CD4-positive, alpha-beta T cell treated with Interleukin-2 at 100 ng/mL for 4 hours (primary cell): ENCODE measurements around the gene EOMES.

Experiments used
- DNase-seq: peaks from one replicate; pipeline ENCODE4 v3.0.0-alpha.2; 2020; ENCODE audit warnings: low spot score

The EOMES gene

GRCh38 chr3:27680517-27681246, 41.4 kb downstream of the EOMES start:
- no peak for DNase-seq

GRCh38 chr3:27679691-27680090, 42.4 kb downstream of the EOMES start:
- DNase-seq: no peak

GRCh38 chr3:27678234-27678633, 43.9 kb downstream of the EOMES start:
- DNase-seq: no peak

- DNase-seq: no peak
Measured at GRCh38 chr3:27677565-27677964, 44.6 kb downstream of the EOMES start.

- no peak for DNase-seq
Measured at GRCh38 chr3:27675287-27675686, 46.8 kb downstream of the EOMES start.

- DNase-seq: no peak
Measured at GRCh38 chr3:27673701-27674100, 48.4 kb downstream of the EOMES start.

GRCh38 chr3:27671101-27671500, 51.0 kb downstream of the EOMES start:
- no peak for DNase-seq

- no peak for DNase-seq
Measured at GRCh38 chr3:27670619-27671018, 51.5 kb downstream of the EOMES start.

GRCh38 chr3:27669591-27669990, 52.5 kb downstream of the EOMES start:
- DNase-seq: peak; percentile 5

GRCh38 chr3:27667751-27668150, 54.4 kb downstream of the EOMES start:
- no peak for DNase-seq

GRCh38 chr3:27666708-27667107, 55.4 kb downstream of the EOMES start:
- no peak for DNase-seq

GRCh38 chr3:27666272-27666671, 55.9 kb downstream of the EOMES start:
- DNase-seq: no peak
